IgD-negative memory B cell (primary cell): ENCODE results near the gene ZNF8. TPM values are rescaled to one million over a fixed set of nuclear protein-coding genes. Genes with fewer than 3 reads are reported as not detected.
"Not testable (repeated sequence)": the region's sequence is repeated elsewhere in the genome, so short reads cannot be mapped to it uniquely, and the experiment has no call there.

Experiments used
- H3K27ac Mint-ChIP-seq, 3 donors: one replicate each; pipeline ENCODE4 v1.8.0; 2020 to 2022; ENCODE audit warnings: mild to moderate bottlenecking in 3 of 3, mixed read lengths in 3 of 3, moderate library complexity in 1 of 3
- H3K27me3 Mint-ChIP-seq: one replicate; pipeline ENCODE4 v1.8.0; 2021; ENCODE audit warnings: mixed read lengths
- H3K36me3 Mint-ChIP-seq: one replicate; pipeline ENCODE4 v1.8.0; 2020; ENCODE audit warnings: mild to moderate bottlenecking, mixed read lengths
- H3K4me1 Mint-ChIP-seq, 3 donors: one replicate each; pipeline ENCODE4 v1.8.0; 2020 to 2022; ENCODE audit warnings: mixed read lengths in 3 of 3, mild to moderate bottlenecking in 1 of 3
- H3K4me3 Mint-ChIP-seq, 4 donors: one replicate each; pipeline ENCODE4 v1.8.0; 2020 to 2022; ENCODE audit warnings: mild to moderate bottlenecking in 4 of 4, mixed read lengths in 4 of 4, moderate library complexity in 3 of 4
- H3K9me3 Mint-ChIP-seq, 3 donors: one replicate each; pipeline ENCODE4 v1.8.0; 2020 to 2021; ENCODE audit warnings: mixed read lengths in 3 of 3, mild to moderate bottlenecking in 1 of 3
- polyA plus RNA-seq: library from polyadenylated mRNA; unstranded; fragments of 300-500 nt; fragmentation: Illumina TruSeq; gene quantifications from one replicate; pipeline ENCODE4 v1.2.3, GENCODE V29; 2021

ZNF8 gene
- polyA plus RNA-seq, 1 donor from 2014 or later, result 0.98 TPM

GRCh38 chr19:58310685-58311084, 31.9 kb downstream of the ZNF8 start:
- peak overlapping the region in 1 of 4 donors; percentile 12 for H3K4me3 Mint-ChIP-seq
- H3K9me3 Mint-ChIP-seq, H3K27me3 Mint-ChIP-seq, H3K27ac Mint-ChIP-seq: not testable (repeated sequence)
- H3K4me1 Mint-ChIP-seq, result peaks cover 5 to 17% (median 10%) of the 10 kb centered on the region in 3 donors
- H3K36me3 Mint-ChIP-seq, result peaks cover 15% of the 10 kb centered on the region

- Mint-ChIP-seq H3K4me1 (peaks cover 0 to 10% (median 3%) of the 10 kb centered on the region in 3 donors), H3K27ac (no peak overlapping the region), H3K36me3 (peaks cover 15% of the 10 kb centered on the region), H3K4me3 (peak overlapping the region in 2 of 4 donors; percentile 17 to 49), H3K9me3 (no peaks in the 10 kb centered on the region), H3K27me3 (no peaks in the 10 kb centered on the region)
These were observed 32.6 kb downstream of the ZNF8 start for GRCh38 chr19:58311345-58311865.

GRCh38 chr19:58315580-58315979, 36.8 kb downstream of the ZNF8 start:
- Mint-ChIP-seq H3K4me1 (no peaks in the 10 kb centered on the region), H3K27ac (peak overlapping the region in 1 of 3 donors; percentile 37), H3K4me3 (peak overlapping the region in 1 of 4 donors; percentile 59), H3K36me3 (peaks cover 13% of the 10 kb centered on the region), H3K9me3 (no peaks in the 10 kb centered on the region), H3K27me3 (no peaks in the 10 kb centered on the region)

- H3K4me3 Mint-ChIP-seq, result peak overlapping the region in 1 of 4 donors; percentile 30
- H3K4me1 Mint-ChIP-seq, result no peaks in the 10 kb centered on the region
- no peak overlapping the region for H3K27ac Mint-ChIP-seq
- H3K27me3 Mint-ChIP-seq, result no peaks in the 10 kb centered on the region
- H3K9me3 Mint-ChIP-seq, result peaks cover 0 to 2% (median 0%) of the 10 kb centered on the region in 3 donors
- H3K36me3 Mint-ChIP-seq, result peaks cover 10% of the 10 kb centered on the region
These were observed 38.8 kb downstream of the ZNF8 start for GRCh38 chr19:58317476-58318072.

- no peak overlapping the region for H3K27ac Mint-ChIP-seq
- H3K4me3 Mint-ChIP-seq, result no peak overlapping the region
- H3K9me3 Mint-ChIP-seq, result peaks cover 0 to 2% (median 0%) of the 10 kb centered on the region in 3 donors
- no peaks in the 10 kb centered on the region for H3K4me1 Mint-ChIP-seq
- H3K27me3 Mint-ChIP-seq, result no peaks in the 10 kb centered on the region
- peaks cover 10% of the 10 kb centered on the region for H3K36me3 Mint-ChIP-seq
These were observed 39.5 kb downstream of the ZNF8 start for GRCh38 chr19:58318297-58318696.

- no peaks in the 10 kb centered on the region for H3K27me3 Mint-ChIP-seq
- peaks cover 11% of the 10 kb centered on the region for H3K36me3 Mint-ChIP-seq
- H3K27ac Mint-ChIP-seq, result no peak overlapping the region
- H3K4me3 Mint-ChIP-seq, result no peak overlapping the region
- H3K4me1 Mint-ChIP-seq, result peaks cover 0 to 2% (median 0%) of the 10 kb centered on the region in 3 donors
- peaks cover 0 to 2% (median 0%) of the 10 kb centered on the region in 3 donors for H3K9me3 Mint-ChIP-seq
These were observed 40.5 kb downstream of the ZNF8 start for GRCh38 chr19:58319241-58319640.

GRCh38 chr19:58325311-58326022, 46.7 kb downstream of the ZNF8 start:
- no peaks in the 10 kb centered on the region for H3K27me3 Mint-ChIP-seq
- H3K4me3 Mint-ChIP-seq, result no peak overlapping the region
- peaks cover 4% of the 10 kb centered on the region for H3K36me3 Mint-ChIP-seq
- no peak overlapping the region for H3K27ac Mint-ChIP-seq
- H3K4me1 Mint-ChIP-seq, result peaks cover 0 to 7% (median 7%) of the 10 kb centered on the region in 3 donors
- peaks cover 0 to 2% (median 0%) of the 10 kb centered on the region in 3 donors for H3K9me3 Mint-ChIP-seq

GRCh38 chr19:58326501-58326913, 47.8 kb downstream of the ZNF8 start:
- Mint-ChIP-seq H3K36me3 (peaks cover 5% of the 10 kb centered on the region), H3K27ac (no peak overlapping the region), H3K9me3 (peaks cover 0 to 2% (median 0%) of the 10 kb centered on the region in 3 donors), H3K27me3 (no peaks in the 10 kb centered on the region), H3K4me3 (no peak overlapping the region), H3K4me1 (peaks cover 0 to 9% (median 7%) of the 10 kb centered on the region in 3 donors)

- peaks cover 0 to 9% (median 7%) of the 10 kb centered on the region in 3 donors for H3K4me1 Mint-ChIP-seq
- no peaks in the 10 kb centered on the region for H3K27me3 Mint-ChIP-seq
- peaks cover 5% of the 10 kb centered on the region for H3K36me3 Mint-ChIP-seq
- peaks cover 0 to 1% (median 0%) of the 10 kb centered on the region in 3 donors for H3K9me3 Mint-ChIP-seq
- H3K27ac Mint-ChIP-seq, result no peak within 1 kb of the TSS
- H3K4me3 Mint-ChIP-seq, result no peak within 1 kb of the TSS
These were observed 48.4 kb downstream of the ZNF8 start, which contains the start of gene ZSCAN22 for GRCh38 chr19:58326914-58327726. Gene ZSCAN22 (plus strand): TSS chr19:58326994. CDS start chr19:58334803, 7,809 bp downstream.

- Mint-ChIP-seq H3K4me1 (peaks cover 0 to 9% (median 8%) of the 10 kb centered on the region in 3 donors), H3K9me3 (no peaks in the 10 kb centered on the region), H3K36me3 (peaks cover 9% of the 10 kb centered on the region), H3K4me3 (peak overlapping the region in 1 of 4 donors; percentile 54), H3K27ac (no peak overlapping the region), H3K27me3 (no peaks in the 10 kb centered on the region)
These were observed 50.2 kb downstream of the ZNF8 start for GRCh38 chr19:58328999-58329398.

GRCh38 chr19:58330458-58330857, 51.7 kb downstream of the ZNF8 start:
- H3K4me1 Mint-ChIP-seq, result peaks cover 0 to 9% (median 8%) of the 10 kb centered on the region in 3 donors
- peaks cover 12% of the 10 kb centered on the region for H3K36me3 Mint-ChIP-seq
- H3K27me3 Mint-ChIP-seq, result no peaks in the 10 kb centered on the region
- H3K27ac Mint-ChIP-seq, result no peak overlapping the region
- H3K9me3 Mint-ChIP-seq, result no peaks in the 10 kb centered on the region
- H3K4me3 Mint-ChIP-seq, result no peak overlapping the region

GRCh38 chr19:58332697-58333096, 53.9 kb downstream of the ZNF8 start:
- Mint-ChIP-seq H3K9me3 (no peaks in the 10 kb centered on the region), H3K36me3 (peaks cover 14% of the 10 kb centered on the region), H3K4me1 (peaks cover 0 to 9% (median 8%) of the 10 kb centered on the region in 3 donors), H3K27me3 (no peaks in the 10 kb centered on the region), H3K4me3 (no peak overlapping the region), H3K27ac (no peak overlapping the region)

GRCh38 chr19:58334691-58335249, 56.0 kb downstream of the ZNF8 start:
- Mint-ChIP-seq H3K4me1 (peaks cover 0 to 5% (median 3%) of the 10 kb centered on the region in 3 donors), H3K36me3 (peaks cover 22% of the 10 kb centered on the region), H3K4me3 (no peak overlapping the region), H3K27ac (peak overlapping the region in 1 of 3 donors; percentile 45), H3K9me3 (peaks cover 0 to 1% (median 0%) of the 10 kb centered on the region in 3 donors), H3K27me3 (no peaks in the 10 kb centered on the region)

GRCh38 chr19:58335630-58336029, 56.9 kb downstream of the ZNF8 start:
- Mint-ChIP-seq H3K4me1 (peaks cover 0 to 4% (median 2%) of the 10 kb centered on the region in 3 donors), H3K27me3 (no peaks in the 10 kb centered on the region), H3K36me3 (peaks cover 24% of the 10 kb centered on the region), H3K9me3 (peaks cover 0 to 2% (median 0%) of the 10 kb centered on the region in 3 donors), H3K27ac (no peak overlapping the region), H3K4me3 (no peak overlapping the region)
